SK-N-SH treated with all-trans-retinoic acid at 6 μM for 48 hours (cell line): ENCODE results near the gene OR2A12.

Experiments used
- ATAC-seq: fragments of 200-7000 bp; cut with Tn5 transposase; 3 replicates; pipeline ENCODE4 v1.9.1; 2020; ENCODE audit warnings: mild to moderate bottlenecking, moderate library complexity
- BACH2 ChIP-seq: fragments of 250-450 bp; sonication (Bioruptor Pico); IDR thresholded peaks from 2 replicates; pipeline ENCODE4 v1.9.0; 2021; ENCODE audit warnings: mild to moderate bottlenecking, borderline replicate concordance
- CREB5 ChIP-seq: fragments of 250-450 bp; sonication (Bioruptor Pico); IDR thresholded peaks from 2 replicates; pipeline ENCODE4 v1.5.1; 2020; ENCODE audit warnings: low read depth, mild to moderate bottlenecking, moderate library complexity
- CSDC2 ChIP-seq: fragments of 250-450 bp; sonication (Bioruptor Pico); IDR thresholded peaks from 2 replicates; pipeline ENCODE4 v1.5.0; 2020; ENCODE audit warnings: mild to moderate bottlenecking, moderate library complexity
- CSRNP3 ChIP-seq: fragments of 250-450 bp; sonication (Bioruptor Pico); IDR thresholded peaks from 2 replicates; pipeline ENCODE4 v1.5.1; 2021; ENCODE audit warnings: mild to moderate bottlenecking, moderate library complexity
- ESRRG ChIP-seq: fragments of 250-450 bp; sonication (Bioruptor Pico); IDR thresholded peaks from 2 replicates; pipeline ENCODE4 v1.6.1; 2021; ENCODE audit warnings: mild to moderate bottlenecking
- GLIS3 ChIP-seq: fragments of 250-450 bp; sonication (Bioruptor Pico); IDR thresholded peaks from 2 replicates; pipeline ENCODE4 v1.5.0; 2020; ENCODE audit warnings: mild to moderate bottlenecking, moderate library complexity
- ISL1 ChIP-seq: fragments of 250-450 bp; sonication (Bioruptor Pico); IDR thresholded peaks from 2 replicates; pipeline ENCODE4 v2.1.2; 2022; ENCODE audit warnings: mild to moderate bottlenecking, moderate library complexity
- OSR1 ChIP-seq: fragments of 250-450 bp; sonication (Bioruptor Pico); IDR thresholded peaks from 2 replicates; pipeline ENCODE4 v1.8.0; 2022; ENCODE audit warnings: moderate library complexity, mild to moderate bottlenecking, inconsistent platforms
- PATZ1 ChIP-seq: fragments of 250-450 bp; sonication (Bioruptor Pico); IDR thresholded peaks from 2 replicates; pipeline ENCODE4 v1.8.0; 2020; ENCODE audit warnings: mild to moderate bottlenecking, moderate library complexity, borderline replicate concordance
- POU6F1 ChIP-seq: fragments of 250-450 bp; sonication (Bioruptor Pico); IDR thresholded peaks from 2 replicates; pipeline ENCODE4 v1.8.0; 2021; ENCODE audit warnings: low read depth, mild to moderate bottlenecking, moderate library complexity, borderline replicate concordance
- RARB ChIP-seq: fragments of 250-450 bp; sonication (Bioruptor Pico); IDR thresholded peaks from 2 replicates; pipeline ENCODE4 v1.8.0; 2021; ENCODE audit warnings: mild to moderate bottlenecking, moderate library complexity
- SNAI2 ChIP-seq: fragments of 250-450 bp; sonication (Bioruptor Pico); IDR thresholded peaks from 2 replicates; pipeline ENCODE4 v1.5.0; 2020; ENCODE audit warnings: mild to moderate bottlenecking, moderate library complexity
- TCF4 ChIP-seq: fragments of 250-450 bp; sonication (Bioruptor Pico); IDR thresholded peaks from 2 replicates; pipeline ENCODE4 v1.8.0; 2021; ENCODE audit warnings: mild to moderate bottlenecking, moderate library complexity, borderline replicate concordance
- TOX ChIP-seq: fragments of 250-450 bp; sonication (Bioruptor Pico); IDR thresholded peaks from 2 replicates; pipeline ENCODE4 v1.8.0; 2021; ENCODE audit warnings: mild to moderate bottlenecking, moderate library complexity, borderline replicate concordance
- TSHZ2 ChIP-seq: fragments of 250-450 bp; sonication (Bioruptor Pico); IDR thresholded peaks from 2 replicates; pipeline ENCODE4 v1.5.0; 2020; ENCODE audit warnings: mild to moderate bottlenecking, moderate library complexity
- ZC3H10 ChIP-seq: fragments of 250-450 bp; sonication (Bioruptor Pico); IDR thresholded peaks from 2 replicates; pipeline ENCODE4 v1.5.1; 2021; ENCODE audit warnings: mild to moderate bottlenecking, moderate library complexity
- ZFP3 ChIP-seq: fragments of 250-450 bp; sonication (Bioruptor Pico); IDR thresholded peaks from 2 replicates; pipeline ENCODE4 v1.5.0; 2020; ENCODE audit warnings: mild to moderate bottlenecking, moderate library complexity
- ZFP30 ChIP-seq: fragments of 450-650 bp; formaldehyde crosslinking; IDR thresholded peaks from 2 replicates; pipeline ENCODE4 v1.5.0; 2022; ENCODE audit warnings: mild to moderate bottlenecking, moderate library complexity
- ZNF565 ChIP-seq: fragments of 450-650 bp; formaldehyde crosslinking; conservative IDR thresholded peaks from 2 replicates; pipeline ENCODE4 v1.5.0; 2020; ENCODE audit warnings: low read depth, mild to moderate bottlenecking, moderate library complexity
- ZNF70 ChIP-seq: fragments of 450-650 bp; formaldehyde crosslinking; IDR thresholded peaks from 2 replicates; pipeline ENCODE4 v1.5.0; 2020; ENCODE audit warnings: mild to moderate bottlenecking, moderate library complexity
- ZNF8 ChIP-seq: fragments of 450-650 bp; formaldehyde crosslinking; IDR thresholded peaks from 2 replicates; pipeline ENCODE4 v1.5.0; 2020; ENCODE audit warnings: mild to moderate bottlenecking, moderate library complexity

The OR2A12 gene

GRCh38 chr7:144133307-144133706 lies 47.2 kb downstream of the OR2A12 start:
- ATAC-seq, result no peak
- TF ChIP-seq ZNF8 (no peak), PATZ1 (CRISPR knock-in tag) (no peak), POU6F1 (CRISPR knock-in tag) (no peak), TCF4 (CRISPR knock-in tag) (no peak), GLIS3 (CRISPR knock-in tag) (no peak), CREB5 (CRISPR knock-in tag) (no peak), ZFP3 (CRISPR knock-in tag) (no peak)

GRCh38 chr7:144134116-144134515 lies 48.0 kb downstream of the OR2A12 start:
- TF ChIP-seq ZNF8 (no peak), PATZ1 (CRISPR knock-in tag) (no peak), ZNF70 (CRISPR knock-in tag) (no peak), SNAI2 (no peak), BACH2 (no peak), ZFP30 (CRISPR knock-in tag) (no peak), ISL1 (no peak), ZC3H10 (CRISPR knock-in tag) (no peak), ESRRG (CRISPR knock-in tag) (no peak), TOX (CRISPR knock-in tag) (no peak), TCF4 (CRISPR knock-in tag) (no peak), TSHZ2 (CRISPR knock-in tag) (no peak), OSR1 (no peak), CSRNP3 (CRISPR knock-in tag) (no peak), RARB (CRISPR knock-in tag) (no peak), GLIS3 (CRISPR knock-in tag) (no peak), ZNF565 (CRISPR knock-in tag) (no peak), POU6F1 (CRISPR knock-in tag) (no peak), CREB5 (CRISPR knock-in tag) (no peak), CSDC2 (CRISPR knock-in tag) (no peak)
- no peak for ATAC-seq
